Liver (tissue), 9 donors: ENCODE data around the gene ZNF454. TPM values are rescaled to one million over a fixed set of nuclear protein-coding genes. Genes with fewer than 3 reads are reported as not detected.

Source experiments
- DNase-seq: peaks from one replicate; pipeline ENCODE4 v3.0.0-alpha.2; 2017; ENCODE audit warnings: low spot score
- H3K27ac ChIP-seq, 2 donors: one replicate each; pipeline ENCODE4 v1.7.0; 2013; ENCODE audit warnings: inconsistent platforms in 2 of 2, low read length in 2 of 2, control low read depth in 1 of 2, low read depth in 1 of 2, mild to moderate bottlenecking in 1 of 2
- H3K27me3 ChIP-seq, 4 donors: one replicate each; pipeline versions ENCODE4 v1.6.1 to v1.7.0; 2013; ENCODE audit warnings: low read length in 3 of 4, inconsistent platforms in 1 of 4, mild to moderate bottlenecking in 1 of 4, moderate library complexity in 1 of 4; ENCODE audit not compliant: control insufficient read depth in 4 of 4, insufficient read depth in 4 of 4
- H3K36me3 ChIP-seq, 4 donors: one replicate each; pipeline versions ENCODE4 v1.6.1 to v1.7.0; 2013; ENCODE audit warnings: low read length in 3 of 4, mild to moderate bottlenecking in 3 of 4, low read depth in 1 of 4, moderate library complexity in 1 of 4; ENCODE audit not compliant: control insufficient read depth in 4 of 4, insufficient read depth in 3 of 4
- H3K4me1 ChIP-seq, 4 donors: one replicate each; pipeline versions ENCODE4 v1.6.1 to v1.7.0; 2013; ENCODE audit warnings: low read length in 3 of 4, mild to moderate bottlenecking in 3 of 4, moderate library complexity in 1 of 4; ENCODE audit not compliant: control insufficient read depth in 4 of 4, insufficient read depth in 4 of 4
- H3K4me3 ChIP-seq, 3 donors: one replicate each; pipeline versions ENCODE4 v1.6.1 to v1.7.0; 2013; ENCODE audit warnings: low read length in 3 of 3, control low read depth in 1 of 3, low read depth in 1 of 3, mild to moderate bottlenecking in 1 of 3
- H3K9ac ChIP-seq, 2 donors: one replicate each; pipeline ENCODE4 v1.7.0; 2013; ENCODE audit warnings: low read length in 2 of 2, mild to moderate bottlenecking in 2 of 2, moderate library complexity in 2 of 2, control low read depth in 1 of 2, low read depth in 1 of 2
- H3K9me3 ChIP-seq, 4 donors: one replicate each; pipeline versions ENCODE4 v1.6.1 to v1.7.0; 2013; ENCODE audit warnings: low read length in 3 of 4; ENCODE audit not compliant: control insufficient read depth in 4 of 4
- ATF3 ChIP-seq: IDR thresholded peaks from 2 replicates; pipeline ENCODE4 v1.6.1; 2016; ENCODE audit warnings: antibody characterized with exemption
- CTCF ChIP-seq: fragments of 150-350 bp; IDR thresholded peaks from 2 replicates; pipeline ENCODE4 v1.5.1; 2017; ENCODE audit warnings: improper control_type of control experiment, low read depth, low read length; ENCODE audit not compliant: missing input control
- EGR1 ChIP-seq, 2 donors: IDR thresholded peaks; 2 replicates each; pipeline ENCODE4 v1.6.1; 2016 to 2018; ENCODE audit warnings: antibody characterized with exemption in 2 of 2, low read depth in 2 of 2
- FOXA1 ChIP-seq: IDR thresholded peaks from 2 replicates; pipeline ENCODE4 v1.6.1; 2016; ENCODE audit warnings: antibody characterized with exemption
- FOXA2 ChIP-seq: IDR thresholded peaks from 2 replicates; pipeline ENCODE4 v1.6.1; 2016; ENCODE audit warnings: antibody characterized with exemption
- GABPA ChIP-seq, 2 donors: IDR thresholded peaks in 1 of 2; conservative IDR thresholded peaks in 1 of 2; 2 replicates each; pipeline ENCODE4 v1.6.1; 2016; ENCODE audit warnings: antibody characterized with exemption in 2 of 2, mild to moderate bottlenecking in 1 of 2, moderate library complexity in 1 of 2
- HNF4A ChIP-seq, 2 donors: conservative IDR thresholded peaks; 2 replicates each; pipeline ENCODE4 v1.6.1; 2016; ENCODE audit warnings: antibody characterized with exemption in 2 of 2, mild to moderate bottlenecking in 2 of 2
- HNF4G ChIP-seq: IDR thresholded peaks from 2 replicates; pipeline ENCODE4 v1.6.1; 2016; ENCODE audit warnings: antibody characterized with exemption
- JUND ChIP-seq, 2 donors: IDR thresholded peaks; 2 replicates each; pipeline ENCODE4 v1.6.1; 2016; ENCODE audit warnings: antibody characterized with exemption in 2 of 2
- MAX ChIP-seq: IDR thresholded peaks from 2 replicates; pipeline ENCODE4 v1.6.1; 2016; ENCODE audit warnings: antibody characterized with exemption
- NR2F2 ChIP-seq: IDR thresholded peaks from 2 replicates; pipeline ENCODE4 v1.6.1; 2016; ENCODE audit warnings: antibody characterized with exemption
- RAD21 ChIP-seq, 2 donors: IDR thresholded peaks; 2 replicates each; pipeline ENCODE4 v1.6.1; 2016; ENCODE audit warnings: antibody characterized with exemption in 2 of 2, mild to moderate bottlenecking in 2 of 2
- REST ChIP-seq: IDR thresholded peaks from 2 replicates; pipeline ENCODE4 v1.6.1; 2016; ENCODE audit warnings: antibody characterized with exemption, mild to moderate bottlenecking
- RXRA ChIP-seq, 2 donors: IDR thresholded peaks; 2 replicates each; pipeline ENCODE4 v1.6.1; 2017 to 2018; ENCODE audit warnings: antibody characterized with exemption in 2 of 2, mild to moderate bottlenecking in 1 of 2
- SP1 ChIP-seq: IDR thresholded peaks from 2 replicates; pipeline ENCODE4 v1.6.1; 2018; ENCODE audit warnings: antibody characterized with exemption, mild to moderate bottlenecking
- TAF1 ChIP-seq: conservative IDR thresholded peaks from 2 replicates; pipeline ENCODE4 v1.6.1; 2016; ENCODE audit warnings: antibody characterized with exemption, mild to moderate bottlenecking
- YY1 ChIP-seq: IDR thresholded peaks from 2 replicates; pipeline ENCODE4 v1.6.1; 2016; ENCODE audit warnings: antibody characterized with exemption, mild to moderate bottlenecking
- ZBTB33 ChIP-seq: IDR thresholded peaks from 2 replicates; pipeline ENCODE4 v1.6.1; 2016; ENCODE audit warnings: antibody characterized with exemption
- WGBS: extraction: QIAGEN DNeasy Blood & Tissue Kit; methylation state at CpG from one replicate; pipeline ENCODE4 v1.1.7; 2013; 5-methylcytosine and 5-hydroxymethylcytosine counted together
- polyA plus RNA-seq, 2 donors: library from polyadenylated mRNA; stranded (reverse) in 1 of 2; unstranded in 1 of 2; fragments of 200-250 nt in 1 of 2; fragments of >200 nt in 1 of 2; fragmentation: Nextera tagmentation in 1 of 2; extraction: Ambion mirVana in 1 of 2; gene quantifications; one replicate each; pipeline versions ENCODE4 v1.2.1 to v1.2.3, GENCODE V29; 2013 to 2015
- total RNA-seq, 2 donors: library from RNA; depleted of rRNA; stranded (reverse); fragments of >200 nt; gene quantifications; one replicate each; pipeline ENCODE4 v1.2.3, GENCODE V29; 2014
- donor health status: healthy.
- donor health status: healthy.
- donor health status: healthy.
- donor health status: healthy.
- donor health status: healthy.

ZNF454 gene
- total and polyA plus RNA-seq, 4 donors, result 0.09 to 0.50 (median 0.27) TPM

GRCh38 chr5:178931846-178932760, 8.9 kb upstream of the ZNF454 start:
- H3K27ac ChIP-seq, result no peak overlapping the region
- H3K4me1 ChIP-seq, result no peaks in the 10 kb centered on the region
- peak overlapping the region in 2 of 3 donors; percentile 59 to 77 for H3K4me3 ChIP-seq
- WGBS, result 96% methylated on average over 11 of the region's 11 CpGs
- peaks cover 66 to 96% (median 84%) of the 10 kb centered on the region in 4 donors for H3K9me3 ChIP-seq
- TF ChIP-seq SP1 (no peak), YY1 (no peak), TAF1 (no peak), HNF4G (no peak), CTCF (no peak), MAX (no peak), FOXA2 (no peak), RAD21 (IDR thresholded peaks at IDR 0.05) (no peak), NR2F2 (no peak), RXRA (IDR thresholded peaks at IDR 0.05) (no peak), GABPA (IDR thresholded peaks at IDR 0.05 in 1 of 2, conservative IDR thresholded peaks at IDR 0.05 in 1 of 2) (no peak), HNF4A (conservative IDR thresholded peaks at IDR 0.05) (no peak), ATF3 (no peak), FOXA1 (no peak), EGR1 (IDR thresholded peaks at IDR 0.05; ENCODE audit: low read depth in 2 of 2) (no peak), ZBTB33 (no peak), JUND (IDR thresholded peaks at IDR 0.05) (no peak), REST (no peak)
- DNase-seq, result no peak
- H3K36me3 ChIP-seq, result peaks cover 0 to 9% (median 5%) of the 10 kb centered on the region in 4 donors
- H3K27me3 ChIP-seq, result no peaks in the 10 kb centered on the region
- no peak overlapping the region for H3K9ac ChIP-seq
